Ishikawa (cell line): Measurements from ENCODE around the gene CHADL.

Experiments
- CEBPB ChIP-seq: IDR thresholded peaks from 2 replicates; pipeline ENCODE4 v1.6.1; 2012
- EP300 ChIP-seq: IDR thresholded peaks from 2 replicates; pipeline ENCODE4 v1.6.1; 2012; ENCODE audit warnings: borderline replicate concordance
- YY1 ChIP-seq: IDR thresholded peaks from 2 replicates; pipeline ENCODE4 v1.6.1; 2012; ENCODE audit warnings: low read depth

The CHADL gene

GRCh38 chr22:41180926-41181325 lies 59.8 kb downstream of the CHADL start:
- TF ChIP-seq EP300: no peak
- TF ChIP-seq CEBPB: no peak
- TF ChIP-seq YY1: no peak
